Sigmoid colon (tissue), 7 donors: ENCODE results near the gene S100A10. TPM values are rescaled to one million over a fixed set of nuclear protein-coding genes. Genes with fewer than 3 reads are reported as not detected.

Experiments
- DNase-seq: peaks from one replicate; pipeline ENCODE4 v3.0.0-alpha.2; 2019
- H3K27ac ChIP-seq, 4 donors: fragments of 200-600 bp; sonication (generic); one replicate each; pipeline ENCODE4 v1.5.1; 2016 to 2019; ENCODE audit warnings: mild to moderate bottlenecking in 1 of 4
- H3K27me3 ChIP-seq, 3 donors: fragments of 200-600 bp; sonication (generic); one replicate each; pipeline ENCODE4 v1.5.1; 2019; ENCODE audit warnings: mild to moderate bottlenecking in 1 of 3
- H3K36me3 ChIP-seq, 4 donors: fragments of 200-600 bp; sonication (generic); one replicate each; pipeline ENCODE4 v1.5.1; 2016 to 2019
- H3K4me1 ChIP-seq, 4 donors: fragments of 200-600 bp; sonication (generic); one replicate each; pipeline ENCODE4 v1.5.1; 2017 to 2019
- H3K4me3 ChIP-seq, 4 donors: fragments of 200-600 bp; sonication (generic); one replicate each; pipeline ENCODE4 v1.5.1; 2017 to 2019; ENCODE audit warnings: mild to moderate bottlenecking in 2 of 4, moderate library complexity in 1 of 4
- H3K9me3 ChIP-seq, 4 donors: fragments of 200-600 bp in 3 of 4; sonication (generic) in 3 of 4; one replicate each; pipeline versions ENCODE4 v1.5.1 to v1.6.1; 2013 to 2019
- EP300 ChIP-seq, 4 donors: sonication (generic); formaldehyde crosslinking; IDR thresholded peaks; one replicate each; pipeline ENCODE4 v1.6.1; 2017; ENCODE audit warnings: antibody characterized with exemption in 4 of 4
- POLR2A ChIP-seq, 2 donors: fragments of 450-650 bp; IDR thresholded peaks; one replicate each; pipeline ENCODE4 v1.6.1; 2016; ENCODE audit warnings: antibody characterized with exemption in 2 of 2, mild to moderate bottlenecking in 2 of 2, moderate library complexity in 2 of 2
- POLR2AphosphoS5 ChIP-seq, 4 donors: sonication (generic); formaldehyde crosslinking; IDR thresholded peaks; one replicate each; pipeline ENCODE4 v1.6.1; 2017; ENCODE audit warnings: antibody characterized with exemption in 4 of 4
- WGBS, 2 donors: extraction: QIAGEN DNeasy Blood & Tissue Kit; methylation state at CpG; one replicate each; pipeline ENCODE4 v1.1.7; 2013; 5-methylcytosine and 5-hydroxymethylcytosine counted together
- intact Hi-C: fragments of 100-400 bp; cut with DNase I; formaldehyde crosslinking; loops from one replicate; pipeline ENCODE4 v1.15.1; 2023
- polyA plus RNA-seq, 3 donors: library from polyadenylated mRNA; stranded (reverse); fragments of 200-250 nt; gene quantifications; one replicate each; pipeline ENCODE4 v1.2.3, GENCODE V29; 2013
- total RNA-seq, 4 donors: library from RNA; depleted of rRNA; stranded (reverse); fragments of >200 nt; gene quantifications; one replicate each; pipeline ENCODE4 v1.1.0, GENCODE V29; 2016
- TF ChIP-seq, protein P1 (sequence below), 4 experiments: fragments of 450-650 bp in 3 of 4; fragments of 200-600 bp in 1 of 4; IDR thresholded peaks; one replicate each; pipeline ENCODE4 v1.5.1; 2016 to 2019; ENCODE audit warnings: antibody characterized with exemption in 4 of 4, mild to moderate bottlenecking in 3 of 4, moderate library complexity in 2 of 4
- donor health status: healthy with polysubstance abuse.
- donor health status: Bipolar disorder and iron deficiency.
- donor health status: healthy.

S100A10 gene
- total RNA-seq: 10 to 100 TPM; 20.2 to 57.9 (median 43.0) TPM
- polyA plus RNA-seq: 1,000 to 10,000 TPM; 1,087 to 1,816 (median 1,723) TPM

- Histone ChIP-seq H3K27ac (peak within 1 kb of the TSS; percentile 81 to 98 (median 87)), H3K4me1 (peaks cover 0 to 57% (median 51%) of the 10 kb centered on the region in 4 donors), H3K9me3 (no peaks in the 10 kb centered on the region), H3K27me3 (no peaks in the 10 kb centered on the region), H3K36me3 (no peaks in the 10 kb centered on the region), H3K4me3 (peak within 1 kb of the TSS; percentile 53 to 86 (median 76))
- WGBS, 2 donors: 1 to 2% methylated on average over 69 of the region's 69 CpGs
- peak; percentile 67 to 91 (median 87) for TF ChIP-seq POLR2AphosphoS5 (IDR thresholded peaks at IDR 0.05)
- TF ChIP-seq POLR2A (IDR thresholded peaks at IDR 0.05): no peak
- TF ChIP-seq, protein P1, sequence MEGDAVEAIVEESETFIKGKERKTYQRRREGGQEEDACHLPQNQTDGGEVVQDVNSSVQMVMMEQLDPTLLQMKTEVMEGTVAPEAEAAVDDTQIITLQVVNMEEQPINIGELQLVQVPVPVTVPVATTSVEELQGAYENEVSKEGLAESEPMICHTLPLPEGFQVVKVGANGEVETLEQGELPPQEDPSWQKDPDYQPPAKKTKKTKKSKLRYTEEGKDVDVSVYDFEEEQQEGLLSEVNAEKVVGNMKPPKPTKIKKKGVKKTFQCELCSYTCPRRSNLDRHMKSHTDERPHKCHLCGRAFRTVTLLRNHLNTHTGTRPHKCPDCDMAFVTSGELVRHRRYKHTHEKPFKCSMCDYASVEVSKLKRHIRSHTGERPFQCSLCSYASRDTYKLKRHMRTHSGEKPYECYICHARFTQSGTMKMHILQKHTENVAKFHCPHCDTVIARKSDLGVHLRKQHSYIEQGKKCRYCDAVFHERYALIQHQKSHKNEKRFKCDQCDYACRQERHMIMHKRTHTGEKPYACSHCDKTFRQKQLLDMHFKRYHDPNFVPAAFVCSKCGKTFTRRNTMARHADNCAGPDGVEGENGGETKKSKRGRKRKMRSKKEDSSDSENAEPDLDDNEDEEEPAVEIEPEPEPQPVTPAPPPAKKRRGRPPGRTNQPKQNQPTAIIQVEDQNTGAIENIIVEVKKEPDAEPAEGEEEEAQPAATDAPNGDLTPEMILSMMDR (IDR thresholded peaks at IDR 0.05): no peak
- intact Hi-C loops: no loop called here
- DNase-seq: peak; percentile 91
These were observed at the start of gene S100A10 for GRCh38 chr1:151993734-151994496. Gene S100A10 (minus strand): TSS chr1:151993859. CDS start chr1:151986230, 7,629 bp downstream.

- TF ChIP-seq, protein P1 (IDR thresholded peaks at IDR 0.05): no peak
- no peak for TF ChIP-seq POLR2A (IDR thresholded peaks at IDR 0.05)
- no peak for TF ChIP-seq EP300 (IDR thresholded peaks at IDR 0.05)
- TF ChIP-seq POLR2AphosphoS5 (IDR thresholded peaks at IDR 0.05): no peak
- no peaks in the 10 kb centered on the region for H3K27me3 ChIP-seq
- intact Hi-C loops: no loop called here
- no peaks in the 10 kb centered on the region for H3K9me3 ChIP-seq
- DNase-seq: no peak
- 80 to 92% methylated on average over 1 of the region's 1 CpG for WGBS, 2 donors
- no peak overlapping the region for H3K4me3 ChIP-seq
- no peak overlapping the region for H3K27ac ChIP-seq
- H3K4me1 ChIP-seq: peaks cover 0 to 8% (median 7%) of the 10 kb centered on the region in 4 donors
- no peaks in the 10 kb centered on the region for H3K36me3 ChIP-seq
These were observed 48.4 kb upstream of the S100A10 start for GRCh38 chr1:152042030-152042429.

DNA sequence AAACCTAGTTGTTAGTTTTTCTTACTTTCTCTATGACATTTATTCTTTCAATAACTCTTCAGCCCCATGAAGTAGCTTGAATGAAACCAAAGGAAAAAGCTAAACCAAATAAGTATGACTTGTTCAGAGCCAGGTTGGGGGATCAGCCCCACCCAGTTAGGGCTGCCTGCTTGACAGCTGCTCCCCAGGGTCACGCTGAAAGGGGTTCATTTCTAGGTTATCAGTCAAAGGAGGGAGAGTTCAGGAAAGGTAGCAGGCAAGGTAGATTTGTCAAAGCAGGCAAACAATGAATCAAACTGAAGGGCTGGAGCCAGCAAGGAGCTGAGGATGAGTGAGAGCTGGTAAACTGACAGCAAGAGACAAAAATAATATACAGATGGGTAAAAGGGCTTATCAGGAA is 46.2 kb upstream of the S100A10 start:
- no peaks in the 10 kb centered on the region for H3K27me3 ChIP-seq
- no peaks in the 10 kb centered on the region for H3K36me3 ChIP-seq
- WGBS, 2 donors: 44 to 70% methylated on average over 1 of the region's 1 CpG
- no peak overlapping the region for H3K4me3 ChIP-seq
- no peak for DNase-seq
- H3K9me3 ChIP-seq: no peaks in the 10 kb centered on the region
- TF ChIP-seq, protein P1 (IDR thresholded peaks at IDR 0.05): no peak
- TF ChIP-seq POLR2A (IDR thresholded peaks at IDR 0.05) (no peak), EP300 (IDR thresholded peaks at IDR 0.05) (no peak), POLR2AphosphoS5 (IDR thresholded peaks at IDR 0.05) (no peak)
- H3K4me1 ChIP-seq: peaks cover 0 to 18% (median 16%) of the 10 kb centered on the region in 4 donors
- H3K27ac ChIP-seq: no peak overlapping the region
- intact Hi-C loops: no loop called here

GRCh38 chr1:152039461-152039860 is 45.8 kb upstream of the S100A10 start:
- 94 to 98% methylated on average over 1 of the region's 1 CpG for WGBS, 2 donors
- intact Hi-C loops: no loop called here
- TF ChIP-seq, protein P1 (IDR thresholded peaks at IDR 0.05): no peak
- TF ChIP-seq POLR2A (IDR thresholded peaks at IDR 0.05) (no peak), EP300 (IDR thresholded peaks at IDR 0.05) (no peak), POLR2AphosphoS5 (IDR thresholded peaks at IDR 0.05) (no peak)
- H3K4me1 ChIP-seq: peaks cover 0 to 23% (median 20%) of the 10 kb centered on the region in 4 donors
- H3K27ac ChIP-seq: no peak overlapping the region
- DNase-seq: no peak
- no peaks in the 10 kb centered on the region for H3K36me3 ChIP-seq
- H3K4me3 ChIP-seq: no peak overlapping the region
- H3K27me3 ChIP-seq: no peaks in the 10 kb centered on the region
- H3K9me3 ChIP-seq: no peaks in the 10 kb centered on the region
